ENCODE measurements around the gene GRID2IP.
A peak's percentile ranks its signal among the peaks of the same experiment; 100 is the strongest.

Gene GRID2IP

DNA sequence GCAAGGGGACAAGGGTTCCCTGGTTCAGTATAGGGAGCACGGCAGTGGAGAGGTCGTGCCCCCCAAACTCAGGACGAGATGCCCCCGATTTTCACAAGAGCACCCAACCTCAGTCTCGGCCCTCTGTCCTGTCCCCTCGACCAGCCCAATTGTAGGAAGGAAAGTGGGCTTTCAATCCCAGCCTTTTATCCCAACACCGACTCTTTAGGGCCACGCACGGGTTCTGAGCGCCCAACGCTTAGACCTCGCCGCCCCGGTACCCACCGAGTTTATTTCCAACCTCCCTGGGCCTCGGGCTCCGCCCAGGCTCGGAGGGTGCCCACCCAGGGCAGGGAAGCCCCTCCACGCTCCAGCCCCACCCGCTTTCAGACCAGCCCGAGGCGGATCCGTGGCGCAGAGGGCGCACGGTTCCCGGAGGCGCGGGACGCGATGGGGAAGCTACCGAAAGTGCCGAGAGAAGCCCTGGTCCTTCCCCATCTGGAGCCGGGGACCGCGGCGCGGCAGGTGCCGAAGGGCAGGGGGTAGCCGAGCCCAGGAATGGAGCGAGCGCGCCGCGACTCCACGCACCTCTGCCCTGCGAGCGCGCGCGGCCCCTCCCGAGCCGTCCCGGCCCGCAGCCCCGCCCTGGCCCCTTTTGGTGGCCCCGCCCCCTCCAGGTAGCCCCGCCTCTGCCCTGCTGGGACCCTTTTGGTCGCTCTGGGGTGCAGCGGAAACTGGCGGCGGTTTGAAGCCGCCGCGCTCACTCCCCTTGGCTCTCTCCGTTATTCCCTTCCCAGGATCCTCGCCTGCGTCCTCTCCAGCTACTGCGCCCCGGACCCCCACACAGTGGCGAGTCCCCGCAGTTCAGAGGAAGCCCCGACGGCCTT lies 20.4 kb downstream of the GRID2IP start:
- TF ChIP-seq, protein P1, sequence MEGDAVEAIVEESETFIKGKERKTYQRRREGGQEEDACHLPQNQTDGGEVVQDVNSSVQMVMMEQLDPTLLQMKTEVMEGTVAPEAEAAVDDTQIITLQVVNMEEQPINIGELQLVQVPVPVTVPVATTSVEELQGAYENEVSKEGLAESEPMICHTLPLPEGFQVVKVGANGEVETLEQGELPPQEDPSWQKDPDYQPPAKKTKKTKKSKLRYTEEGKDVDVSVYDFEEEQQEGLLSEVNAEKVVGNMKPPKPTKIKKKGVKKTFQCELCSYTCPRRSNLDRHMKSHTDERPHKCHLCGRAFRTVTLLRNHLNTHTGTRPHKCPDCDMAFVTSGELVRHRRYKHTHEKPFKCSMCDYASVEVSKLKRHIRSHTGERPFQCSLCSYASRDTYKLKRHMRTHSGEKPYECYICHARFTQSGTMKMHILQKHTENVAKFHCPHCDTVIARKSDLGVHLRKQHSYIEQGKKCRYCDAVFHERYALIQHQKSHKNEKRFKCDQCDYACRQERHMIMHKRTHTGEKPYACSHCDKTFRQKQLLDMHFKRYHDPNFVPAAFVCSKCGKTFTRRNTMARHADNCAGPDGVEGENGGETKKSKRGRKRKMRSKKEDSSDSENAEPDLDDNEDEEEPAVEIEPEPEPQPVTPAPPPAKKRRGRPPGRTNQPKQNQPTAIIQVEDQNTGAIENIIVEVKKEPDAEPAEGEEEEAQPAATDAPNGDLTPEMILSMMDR (IDR thresholded peaks at IDR 0.05; ENCODE audit: low read length, missing control alignments): no peak
- H3K4me3 ChIP-seq (replicated peaks; ENCODE audit: low read depth, low read length): no peak overlapping the region
- DNase-seq (ENCODE audit: low read depth): no peak

DNA sequence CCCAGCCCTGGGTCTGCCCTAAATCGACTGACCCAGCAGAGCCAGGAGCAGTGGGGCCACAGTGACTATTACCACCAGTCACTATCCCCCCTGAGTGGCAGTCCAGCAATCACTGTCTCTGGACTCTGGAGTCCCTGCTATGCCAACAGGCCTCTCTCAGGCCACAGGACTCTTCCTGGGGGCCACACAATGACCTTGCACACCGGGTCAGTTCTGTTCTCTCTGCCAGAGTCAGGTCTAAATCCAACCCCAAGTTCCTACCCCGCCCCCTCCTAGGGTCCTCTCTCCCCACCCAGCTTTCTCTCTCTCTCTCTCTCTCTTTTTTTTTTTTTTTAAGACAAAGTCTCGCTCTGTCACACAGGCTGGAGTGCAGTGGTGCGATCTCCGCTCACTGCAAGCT lies 21.6 kb downstream of the GRID2IP start:
- no peak overlapping the region for H3K4me3 ChIP-seq (replicated peaks; ENCODE audit: low read depth, low read length)
- TF ChIP-seq, protein P1 (IDR thresholded peaks at IDR 0.05; ENCODE audit: low read length, missing control alignments): no peak
- no peak for DNase-seq (ENCODE audit: low read depth)

- TF ChIP-seq, protein P1 (IDR thresholded peaks at IDR 0.05; ENCODE audit: low read length, missing control alignments): no peak
- no peak overlapping the region for H3K4me3 ChIP-seq (replicated peaks; ENCODE audit: low read depth, low read length)
- no peak for DNase-seq (ENCODE audit: low read depth)
Observed at GRCh38 chr7:6528401-6529130, 22.7 kb downstream of the GRID2IP start.

- DNase-seq (ENCODE audit: low read depth): no peak
- no peak overlapping the region for H3K4me3 ChIP-seq (replicated peaks; ENCODE audit: low read depth, low read length)
- TF ChIP-seq, protein P1 (IDR thresholded peaks at IDR 0.05; ENCODE audit: low read length, missing control alignments): no peak
Observed at GRCh38 chr7:6526997-6527378, 24.3 kb downstream of the GRID2IP start.

- H3K4me3 ChIP-seq (replicated peaks; ENCODE audit: low read depth, low read length): no peak overlapping the region
- no peak for DNase-seq (ENCODE audit: low read depth)
- TF ChIP-seq, protein P1 (IDR thresholded peaks at IDR 0.05; ENCODE audit: low read length, missing control alignments): no peak
Observed at GRCh38 chr7:6520163-6520981, 30.9 kb downstream of the GRID2IP start.

DNA sequence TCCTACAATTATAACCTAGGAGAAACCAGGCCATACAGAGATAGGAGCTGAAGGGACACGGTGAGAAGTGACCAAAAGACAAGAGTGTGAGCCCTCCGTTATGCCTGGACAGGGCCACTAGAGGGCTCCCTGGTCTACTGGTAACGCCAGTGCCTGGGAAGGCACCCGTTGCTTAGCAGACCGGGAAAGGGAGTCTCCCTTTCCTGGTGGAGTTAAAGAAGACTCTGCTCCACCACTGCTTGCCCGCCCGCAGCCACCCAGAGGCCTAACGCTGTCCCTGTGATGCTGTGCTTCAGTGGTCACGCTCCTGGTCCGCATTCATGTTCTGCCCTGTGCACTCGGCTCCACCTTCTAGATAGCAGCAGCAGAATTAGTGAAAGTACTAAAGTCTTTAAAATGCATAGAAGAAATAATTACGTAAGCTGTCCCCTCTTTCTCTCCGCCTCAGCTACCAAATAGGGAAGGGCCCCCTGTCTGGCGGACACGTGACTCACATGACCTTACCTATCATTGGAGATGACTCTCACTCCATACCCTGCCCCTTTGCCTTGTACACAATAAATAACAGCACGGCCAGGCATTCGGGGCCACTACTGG lies 34.8 kb downstream of the GRID2IP start:
- peak; percentile 88 for DNase-seq (ENCODE audit: low read depth)
- TF ChIP-seq, protein P1 (IDR thresholded peaks at IDR 0.05; ENCODE audit: low read length, missing control alignments): peak; percentile 91
- no peak overlapping the region for H3K4me3 ChIP-seq (replicated peaks; ENCODE audit: low read depth, low read length)
